Measurements from ENCODE around the gene EFCAB6.

DNA sequence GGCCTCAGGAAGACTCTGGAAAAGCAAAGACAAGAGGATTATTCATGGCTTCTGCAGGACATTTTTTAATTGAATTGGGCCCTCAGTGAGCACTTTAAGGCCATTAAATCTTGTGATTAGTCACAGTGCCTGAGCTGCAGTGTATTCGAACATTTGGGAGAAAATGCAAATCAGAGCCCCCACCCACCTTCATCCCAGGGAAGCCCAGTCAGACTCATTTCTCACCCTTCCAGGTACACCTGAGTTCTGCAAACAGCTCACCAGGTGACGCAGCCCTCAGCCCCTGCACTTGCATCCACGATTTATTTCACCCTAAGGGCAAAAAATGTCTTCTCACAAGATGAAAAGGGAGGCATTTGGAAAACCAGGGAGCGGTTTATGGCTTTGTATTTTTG is 271.6 kb downstream of the EFCAB6 start:
- TF ChIP-seq, protein P1, sequence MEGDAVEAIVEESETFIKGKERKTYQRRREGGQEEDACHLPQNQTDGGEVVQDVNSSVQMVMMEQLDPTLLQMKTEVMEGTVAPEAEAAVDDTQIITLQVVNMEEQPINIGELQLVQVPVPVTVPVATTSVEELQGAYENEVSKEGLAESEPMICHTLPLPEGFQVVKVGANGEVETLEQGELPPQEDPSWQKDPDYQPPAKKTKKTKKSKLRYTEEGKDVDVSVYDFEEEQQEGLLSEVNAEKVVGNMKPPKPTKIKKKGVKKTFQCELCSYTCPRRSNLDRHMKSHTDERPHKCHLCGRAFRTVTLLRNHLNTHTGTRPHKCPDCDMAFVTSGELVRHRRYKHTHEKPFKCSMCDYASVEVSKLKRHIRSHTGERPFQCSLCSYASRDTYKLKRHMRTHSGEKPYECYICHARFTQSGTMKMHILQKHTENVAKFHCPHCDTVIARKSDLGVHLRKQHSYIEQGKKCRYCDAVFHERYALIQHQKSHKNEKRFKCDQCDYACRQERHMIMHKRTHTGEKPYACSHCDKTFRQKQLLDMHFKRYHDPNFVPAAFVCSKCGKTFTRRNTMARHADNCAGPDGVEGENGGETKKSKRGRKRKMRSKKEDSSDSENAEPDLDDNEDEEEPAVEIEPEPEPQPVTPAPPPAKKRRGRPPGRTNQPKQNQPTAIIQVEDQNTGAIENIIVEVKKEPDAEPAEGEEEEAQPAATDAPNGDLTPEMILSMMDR (IDR thresholded peaks at IDR 0.05 in 8 of 11, conservative IDR thresholded peaks at IDR 0.05 in 3 of 11) = no peak
- TF ChIP-seq POLR2A (IDR thresholded peaks at IDR 0.05) = no peak
